HFF-Myc (cell line): ENCODE data around the gene FAM200A.

Experiments
- DNase-seq: peaks from one replicate; pipeline ENCODE4 v3.0.0-alpha.2; 2011; ENCODE audit warnings: low read depth; ENCODE audit errors: extremely low read depth
- H3K4me3 ChIP-seq: replicated peaks from 2 replicates; pipeline ENCODE4 v1.5.1; 2011; ENCODE audit warnings: low read depth, mild to moderate bottlenecking, control low read depth, low read length
- CTCF ChIP-seq: IDR thresholded peaks from 2 replicates; pipeline ENCODE4 v1.5.1; 2012; ENCODE audit warnings: mild to moderate bottlenecking, low read depth, low read length, control low read depth; ENCODE audit errors: missing control alignments

FAM200A gene

GRCh38 chr7:99543081-99543671 is 8.7 kb downstream of the FAM200A start:
- TF ChIP-seq CTCF: no peak
- no peak for DNase-seq
- no peak overlapping the region for H3K4me3 ChIP-seq

GRCh38 chr7:99541212-99541611 is 10.7 kb downstream of the FAM200A start:
- H3K4me3 ChIP-seq: no peak overlapping the region
- no peak for DNase-seq
- TF ChIP-seq CTCF: no peak

GRCh38 chr7:99540542-99540941 is 11.4 kb downstream of the FAM200A start:
- no peak for DNase-seq
- no peak for TF ChIP-seq CTCF
- H3K4me3 ChIP-seq: no peak overlapping the region

- no peak overlapping the region for H3K4me3 ChIP-seq
- no peak for DNase-seq
- TF ChIP-seq CTCF: no peak
Observed at GRCh38 chr7:99539213-99539811, 12.6 kb downstream of the FAM200A start.

GRCh38 chr7:99535667-99536066 is 16.2 kb downstream of the FAM200A start:
- no peak for TF ChIP-seq CTCF
- no peak for DNase-seq
- H3K4me3 ChIP-seq: no peak overlapping the region

GRCh38 chr7:99531354-99531765 is 20.6 kb downstream of the FAM200A start:
- no peak overlapping the region for H3K4me3 ChIP-seq
- TF ChIP-seq CTCF: no peak
- no peak for DNase-seq

- peak; percentile 41 for TF ChIP-seq CTCF
- no peak overlapping the region for H3K4me3 ChIP-seq
- DNase-seq: no peak
Observed at GRCh38 chr7:99525713-99526440, 26.0 kb downstream of the FAM200A start.
